ENCODE results near the gene RAG1. TPM values are rescaled to one million over a fixed set of nuclear protein-coding genes. Genes with fewer than 3 reads are reported as not detected.
A peak's percentile ranks its signal among the peaks of the same experiment; 100 is the strongest.

The RAG1 gene
- total RNA-seq, 6 experiments from 2014 or later, result 0.09 to 0.58 (median 0.29) TPM

- H3K36me3 Mint-ChIP-seq (ENCODE audit: low read depth), result no peaks in the 10 kb centered on the region
- H3K4me1 Mint-ChIP-seq (ENCODE audit: low read depth), result peaks cover 9% of the 10 kb centered on the region
- peaks cover 15% of the 10 kb centered on the region; the same call in 1 of the 2 replicates for H3K27me3 Mint-ChIP-seq (ENCODE audit: insufficient read depth)
- H3K9me3 Mint-ChIP-seq, result peaks cover 5% of the 10 kb centered on the region
- peak; percentile 2 for DNase-seq
- no peak for TF ChIP-seq CTCF (IDR thresholded peaks at IDR 0.05)
- no peak overlapping the region for H3K27ac Mint-ChIP-seq
- H3K4me3 Mint-ChIP-seq, result no peak overlapping the region
Observed at GRCh38 chr11:36577859-36578258, 10.1 kb downstream of the RAG1 start.

GRCh38 chr11:36578458-36578857 lies 10.7 kb downstream of the RAG1 start:
- DNase-seq, result no peak
- H3K36me3 Mint-ChIP-seq (ENCODE audit: low read depth), result no peaks in the 10 kb centered on the region
- peaks cover 15% of the 10 kb centered on the region; the same call in 1 of the 2 replicates for H3K27me3 Mint-ChIP-seq (ENCODE audit: insufficient read depth)
- TF ChIP-seq CTCF (IDR thresholded peaks at IDR 0.05), result no peak
- H3K4me3 Mint-ChIP-seq, result no peak overlapping the region
- H3K4me1 Mint-ChIP-seq (ENCODE audit: low read depth), result peaks cover 9% of the 10 kb centered on the region
- H3K27ac Mint-ChIP-seq, result no peak overlapping the region
- H3K9me3 Mint-ChIP-seq, result peaks cover 5% of the 10 kb centered on the region

- Mint-ChIP-seq H3K36me3 (ENCODE audit: low read depth) (no peaks in the 10 kb centered on the region), H3K4me1 (ENCODE audit: low read depth) (peaks cover 9% of the 10 kb centered on the region), H3K9me3 (peaks cover 5% of the 10 kb centered on the region), H3K27me3 (ENCODE audit: insufficient read depth) (peaks cover 8% of the 10 kb centered on the region), H3K4me3 (no peak overlapping the region), H3K27ac (no peak overlapping the region)
- DNase-seq, result no peak
- TF ChIP-seq CTCF (IDR thresholded peaks at IDR 0.05), result no peak
Observed at GRCh38 chr11:36581536-36581935, 13.7 kb downstream of the RAG1 start.

- H3K4me3 Mint-ChIP-seq, result no peak overlapping the region
- peak; percentile 10; the same call in 1 of the 2 replicates for TF ChIP-seq CTCF (IDR thresholded peaks at IDR 0.05)
- DNase-seq, result no peak
- peaks cover 5% of the 10 kb centered on the region for H3K9me3 Mint-ChIP-seq
- H3K27ac Mint-ChIP-seq, result no peak overlapping the region
- H3K4me1 Mint-ChIP-seq (ENCODE audit: low read depth), result no peaks in the 10 kb centered on the region
- H3K36me3 Mint-ChIP-seq (ENCODE audit: low read depth), result no peaks in the 10 kb centered on the region
- peaks cover 8% of the 10 kb centered on the region for H3K27me3 Mint-ChIP-seq (ENCODE audit: insufficient read depth)
Observed at GRCh38 chr11:36583667-36584066, 15.9 kb downstream of the RAG1 start.

- TF ChIP-seq CTCF (IDR thresholded peaks at IDR 0.05), result no peak
- Mint-ChIP-seq H3K4me3 (no peak overlapping the region), H3K27ac (no peak overlapping the region), H3K27me3 (ENCODE audit: insufficient read depth) (peaks cover 16% of the 10 kb centered on the region), H3K36me3 (ENCODE audit: low read depth) (no peaks in the 10 kb centered on the region), H3K4me1 (ENCODE audit: low read depth) (no peaks in the 10 kb centered on the region), H3K9me3 (peaks cover 5% of the 10 kb centered on the region)
- no peak for DNase-seq
Observed at GRCh38 chr11:36586543-36586942, 18.7 kb downstream of the RAG1 start.

- H3K4me3 Mint-ChIP-seq, result no peak overlapping the region
- no peaks in the 10 kb centered on the region for H3K4me1 Mint-ChIP-seq (ENCODE audit: low read depth)
- no peak for TF ChIP-seq CTCF (IDR thresholded peaks at IDR 0.05)
- H3K36me3 Mint-ChIP-seq (ENCODE audit: low read depth), result no peaks in the 10 kb centered on the region
- H3K27me3 Mint-ChIP-seq (ENCODE audit: insufficient read depth), result peaks cover 14% of the 10 kb centered on the region
- H3K27ac Mint-ChIP-seq, result no peak overlapping the region
- no peak for DNase-seq
- H3K9me3 Mint-ChIP-seq, result no peaks in the 10 kb centered on the region
Observed at GRCh38 chr11:36588099-36588498, 20.3 kb downstream of the RAG1 start.
